Suppressor macrophage treated with lipopolysaccharide for 4 hours (primary cell): ENCODE data around the gene WDR18.
"Not testable (repeated sequence)": the region's sequence is repeated elsewhere in the genome, so short reads cannot be mapped to it uniquely, and the experiment has no call there.

Experiments
- DNase-seq: peaks from one replicate; pipeline ENCODE4 v3.0.0-alpha.2; 2020

Gene WDR18

GRCh38 chr19:1025080-1025479 lies 40.9 kb downstream of the WDR18 start:
- not testable (repeated sequence) for DNase-seq

- DNase-seq: peak; percentile 88
Measured at GRCh38 chr19:1025960-1026782, 42.0 kb downstream of the WDR18 start, which contains the start of gene CNN2. TSS of gene CNN2 (plus strand) at chr19:1026608. CDS start at chr19:1026662, 54 bp downstream.

DNA sequence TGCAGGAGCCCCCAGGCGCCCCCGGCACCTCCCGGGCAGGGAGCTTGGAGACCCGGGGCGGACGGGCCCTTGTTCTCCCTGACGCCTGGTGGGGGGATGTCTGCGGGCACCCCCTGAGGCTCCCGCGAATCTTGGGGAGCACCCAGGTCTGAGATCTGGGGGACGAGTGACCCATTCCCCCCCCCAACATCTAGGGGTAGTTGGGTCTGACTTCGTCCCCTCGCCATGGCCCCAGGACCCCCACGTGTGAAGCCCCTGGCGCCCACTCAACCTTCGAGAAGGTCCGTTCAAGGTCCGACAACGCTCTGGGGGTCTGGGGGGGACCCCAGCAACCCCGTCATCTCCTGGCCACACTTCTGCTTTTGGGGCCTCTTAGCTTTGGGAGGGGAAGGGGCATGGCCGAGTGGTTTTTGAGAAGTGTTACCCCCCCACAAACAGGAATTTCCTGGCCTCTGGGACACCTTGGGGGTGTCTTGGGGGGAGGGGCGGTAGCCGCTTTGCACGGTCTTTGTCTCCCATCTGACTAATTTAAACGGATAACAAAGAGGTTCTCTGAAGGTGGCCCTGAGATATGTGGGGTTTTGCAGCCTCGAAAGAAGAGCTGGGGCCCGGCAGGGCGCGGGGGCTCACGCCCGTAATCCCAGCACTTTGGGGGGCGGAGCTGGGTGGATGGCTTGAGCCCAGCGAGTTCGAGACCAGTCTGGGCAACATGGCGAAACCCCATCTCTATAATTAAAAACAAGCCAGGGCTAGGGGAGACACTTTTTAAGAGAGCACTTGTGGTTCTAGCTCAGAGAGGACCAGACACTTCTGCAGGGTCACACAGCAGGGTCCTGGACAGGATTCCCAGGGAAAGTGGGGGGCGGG lies 42.9 kb downstream of the WDR18 start:
- peak; percentile 27 for DNase-seq

DNA sequence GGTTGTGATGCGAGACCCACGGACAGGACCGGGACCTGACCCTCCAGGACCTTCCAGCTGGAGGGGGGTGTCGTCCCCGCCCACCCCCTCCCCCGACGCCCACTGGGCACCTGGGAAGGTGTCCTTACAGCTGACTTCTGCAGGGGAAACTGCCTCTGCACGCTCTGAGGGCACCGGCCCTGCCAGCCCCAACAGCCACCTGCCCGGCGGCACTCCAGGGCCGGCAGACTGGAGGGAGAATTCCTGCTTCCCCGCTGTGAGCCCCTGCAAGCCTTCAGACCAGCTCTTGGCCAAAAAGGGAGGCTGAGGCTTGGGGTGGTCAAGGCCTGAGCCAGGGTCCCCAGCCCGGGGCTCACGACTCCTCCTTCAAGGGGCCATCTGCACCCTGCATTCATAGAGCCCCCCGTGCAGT lies 43.5 kb downstream of the WDR18 start:
- no peak for DNase-seq

- DNase-seq: peak; percentile 50
Measured at GRCh38 chr19:1028062-1028926, 44.1 kb downstream of the WDR18 start.

- no peak for DNase-seq
Measured at GRCh38 chr19:1032264-1032867, 48.2 kb downstream of the WDR18 start.

DNA sequence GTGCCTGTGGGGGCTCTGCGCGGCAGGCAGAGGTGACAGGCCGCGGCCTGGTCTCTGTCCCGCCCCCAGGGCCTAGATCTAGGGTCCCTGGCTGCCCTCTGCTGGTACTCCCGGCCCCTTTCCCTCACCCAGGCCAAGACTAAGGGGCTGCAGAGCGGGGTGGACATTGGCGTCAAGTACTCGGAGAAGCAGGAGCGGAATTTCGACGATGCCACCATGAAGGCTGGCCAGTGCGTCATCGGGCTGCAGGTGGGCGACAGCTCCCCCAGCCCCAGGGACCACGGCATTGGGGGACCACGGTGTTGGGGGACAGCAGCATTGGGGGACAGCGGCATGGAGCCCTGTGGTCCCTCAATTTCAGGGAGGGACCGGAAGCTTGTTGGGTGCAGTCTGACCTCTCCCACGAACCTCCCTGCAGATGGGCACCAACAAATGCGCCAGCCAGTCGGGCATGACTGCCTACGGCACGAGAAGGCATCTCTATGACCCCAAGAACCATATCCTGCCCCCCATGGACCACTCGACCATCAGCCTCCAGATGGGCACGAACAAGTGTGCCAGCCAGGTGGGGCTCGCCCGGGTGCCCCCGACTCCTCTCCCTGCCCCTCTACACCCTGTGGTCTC lies 52.0 kb downstream of the WDR18 start:
- no peak for DNase-seq

DNA sequence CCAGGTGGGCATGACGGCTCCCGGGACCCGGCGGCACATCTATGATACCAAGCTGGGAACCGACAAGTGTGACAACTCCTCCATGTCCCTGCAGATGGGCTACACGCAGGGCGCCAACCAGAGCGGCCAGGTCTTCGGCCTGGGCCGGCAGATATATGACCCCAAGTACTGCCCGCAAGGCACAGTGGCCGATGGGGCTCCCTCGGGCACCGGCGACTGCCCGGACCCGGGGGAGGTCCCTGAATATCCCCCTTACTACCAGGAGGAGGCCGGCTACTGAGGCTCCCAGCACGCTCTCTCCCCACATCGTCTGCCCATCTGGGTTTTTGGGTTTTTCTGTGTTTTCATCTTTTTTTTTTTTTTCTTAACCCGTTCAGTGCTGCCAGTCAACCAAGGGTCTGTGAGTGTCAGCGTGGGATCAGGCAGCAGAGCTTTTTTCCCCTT lies 53.5 kb downstream of the WDR18 start:
- no peak for DNase-seq

DNA sequence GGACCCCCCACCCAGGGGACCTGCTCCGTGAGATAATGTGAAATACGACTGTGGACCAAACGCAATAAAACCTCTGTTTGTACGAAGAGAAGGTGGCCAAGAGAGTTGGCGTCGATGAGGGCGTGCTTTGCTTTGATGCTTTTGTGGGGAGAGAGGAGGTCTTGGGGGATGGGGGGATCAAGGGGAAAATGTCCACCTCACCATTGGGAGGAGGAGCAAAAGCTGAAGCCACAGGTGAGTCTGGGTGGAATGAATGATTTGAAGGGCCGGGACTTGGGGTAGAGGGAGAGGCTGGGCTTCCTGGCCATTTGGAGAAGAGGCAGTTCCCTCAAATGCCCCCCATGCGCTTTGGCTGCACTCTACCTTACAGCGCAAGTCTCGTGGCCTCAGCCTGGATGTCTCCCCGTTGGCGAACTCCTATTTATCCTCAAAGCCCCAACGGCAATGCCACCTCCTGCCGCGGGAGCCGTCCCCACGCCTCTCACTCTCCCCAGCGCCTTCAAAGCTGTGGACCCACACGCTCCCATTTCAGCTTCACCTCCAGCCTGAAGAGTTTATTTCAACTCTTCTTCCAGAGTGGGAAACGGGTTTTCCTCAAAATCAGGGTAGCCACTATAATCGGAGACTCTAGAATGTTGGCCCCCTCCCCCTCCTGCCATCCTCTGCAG lies 55.0 kb downstream of the WDR18 start:
- DNase-seq: no peak

- DNase-seq: peak; percentile 98
Measured at GRCh38 chr19:1039646-1040475, 55.7 kb downstream of the WDR18 start, which contains the start of gene ABCA7. TSS of gene ABCA7 (plus strand) at chr19:1040107. CDS start at chr19:1041362, 1,255 bp downstream.

- DNase-seq: peak; percentile 91
Measured at GRCh38 chr19:1040476-1041271, 56.5 kb downstream of the WDR18 start.

- no peak for DNase-seq
Measured at GRCh38 chr19:1041272-1041834, 57.2 kb downstream of the WDR18 start.

- no peak for DNase-seq
Measured at GRCh38 chr19:1041835-1042685, 57.9 kb downstream of the WDR18 start.

- no peak for DNase-seq
Measured at GRCh38 chr19:1042689-1043511, 58.8 kb downstream of the WDR18 start.
